IgD-negative memory B cell (primary cell): ENCODE measurements around the gene NBEA. TPM values are rescaled to one million over a fixed set of nuclear protein-coding genes. Genes with fewer than 3 reads are reported as not detected.

Experiments used
- H3K27ac Mint-ChIP-seq, 3 donors: one replicate each; pipeline ENCODE4 v1.8.0; 2020 to 2022; ENCODE audit warnings: mild to moderate bottlenecking in 3 of 3, mixed read lengths in 3 of 3, moderate library complexity in 1 of 3
- H3K27me3 Mint-ChIP-seq: one replicate; pipeline ENCODE4 v1.8.0; 2021; ENCODE audit warnings: mixed read lengths
- H3K36me3 Mint-ChIP-seq: one replicate; pipeline ENCODE4 v1.8.0; 2020; ENCODE audit warnings: mild to moderate bottlenecking, mixed read lengths
- H3K4me1 Mint-ChIP-seq, 3 donors: one replicate each; pipeline ENCODE4 v1.8.0; 2020 to 2022; ENCODE audit warnings: mixed read lengths in 3 of 3, mild to moderate bottlenecking in 1 of 3
- H3K4me3 Mint-ChIP-seq, 4 donors: one replicate each; pipeline ENCODE4 v1.8.0; 2020 to 2022; ENCODE audit warnings: mild to moderate bottlenecking in 4 of 4, mixed read lengths in 4 of 4, moderate library complexity in 3 of 4
- H3K9me3 Mint-ChIP-seq, 3 donors: one replicate each; pipeline ENCODE4 v1.8.0; 2020 to 2021; ENCODE audit warnings: mixed read lengths in 3 of 3, mild to moderate bottlenecking in 1 of 3
- polyA plus RNA-seq: library from polyadenylated mRNA; unstranded; fragments of 300-500 nt; fragmentation: Illumina TruSeq; gene quantifications from one replicate; pipeline ENCODE4 v1.2.3, GENCODE V29; 2021

NBEA gene
- polyA plus RNA-seq, 1 donor from 2014 or later, result 0.61 TPM

DNA sequence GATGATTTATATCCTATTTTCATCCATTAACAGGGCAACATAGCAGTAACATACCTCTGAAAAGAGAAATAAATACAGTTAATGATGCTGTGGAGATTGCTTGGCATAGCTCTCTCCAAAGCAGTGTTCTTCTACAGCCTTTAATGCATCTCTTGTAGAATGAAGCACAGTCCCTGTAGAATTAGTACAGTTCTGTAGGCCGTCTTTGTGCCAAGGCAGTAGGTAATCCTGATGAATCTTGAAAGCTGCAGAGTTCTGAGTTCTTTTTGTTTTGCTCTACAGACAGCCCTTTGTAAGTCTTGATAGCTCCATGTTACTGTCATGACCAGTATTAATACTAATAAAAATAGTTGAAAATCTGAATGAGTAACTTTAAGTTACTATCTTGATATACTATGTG, 350.3 kb downstream of the NBEA start:
- Mint-ChIP-seq H3K9me3 (no peaks in the 10 kb centered on the region), H3K4me1 (peaks cover 8 to 9% (median 8%) of the 10 kb centered on the region in 3 donors), H3K27ac (no peak overlapping the region), H3K4me3 (no peak overlapping the region), H3K36me3 (peaks cover 1% of the 10 kb centered on the region), H3K27me3 (no peaks in the 10 kb centered on the region)

DNA sequence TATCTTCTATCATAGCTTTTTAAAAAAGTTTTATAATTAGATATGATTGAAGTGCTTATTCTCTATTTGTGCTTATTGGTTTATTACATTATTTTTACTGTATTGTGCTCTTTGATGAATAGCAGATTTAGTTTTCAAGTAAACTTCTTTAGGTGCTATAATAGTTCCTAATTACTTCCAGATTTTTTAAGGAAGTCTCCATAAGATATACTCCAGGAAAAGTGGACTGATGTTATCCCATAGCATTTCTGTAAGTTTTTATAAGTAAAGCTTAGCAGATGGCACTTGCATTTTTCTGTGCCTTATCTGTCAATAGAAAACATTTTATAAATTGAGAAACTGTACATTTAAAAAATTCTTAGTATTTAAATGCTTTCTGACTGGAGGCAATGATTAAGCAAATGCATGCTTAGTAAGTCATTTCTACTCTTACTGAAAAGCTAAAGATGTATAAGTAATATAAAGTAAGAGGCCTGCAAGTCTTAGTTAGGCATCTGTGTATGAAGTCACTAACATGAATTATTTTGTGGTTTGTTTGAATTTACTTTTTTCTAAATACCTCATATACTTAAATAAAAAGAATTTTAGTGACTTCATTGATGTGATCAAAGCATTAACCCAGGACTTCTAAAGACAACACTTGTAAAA, 351.6 kb downstream of the NBEA start:
- no peak overlapping the region for H3K27ac Mint-ChIP-seq
- H3K36me3 Mint-ChIP-seq, result peaks cover 1% of the 10 kb centered on the region
- no peaks in the 10 kb centered on the region for H3K27me3 Mint-ChIP-seq
- H3K4me1 Mint-ChIP-seq, result peaks cover 8 to 9% (median 8%) of the 10 kb centered on the region in 3 donors
- H3K9me3 Mint-ChIP-seq, result no peaks in the 10 kb centered on the region
- H3K4me3 Mint-ChIP-seq, result no peak overlapping the region

DNA sequence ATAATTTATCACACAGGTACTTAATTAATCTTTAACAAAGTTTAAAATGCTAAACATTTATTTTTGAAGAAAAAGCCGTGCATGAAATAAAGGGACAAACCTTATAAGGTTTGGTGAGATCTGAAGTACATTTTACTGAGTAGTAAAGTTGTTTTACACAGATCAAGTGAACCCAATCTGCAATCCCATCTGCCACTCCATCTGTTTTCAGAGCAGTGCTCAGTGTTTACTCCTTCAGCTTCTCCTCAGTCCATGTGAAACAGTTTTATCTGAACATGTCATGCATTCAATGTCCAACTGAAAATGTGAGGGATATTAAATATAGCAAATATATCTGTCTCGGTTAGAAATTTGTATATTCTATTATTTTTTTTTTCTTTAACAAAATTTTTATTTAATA, 367.6 kb downstream of the NBEA start:
- no peak overlapping the region for H3K27ac Mint-ChIP-seq
- no peaks in the 10 kb centered on the region for H3K9me3 Mint-ChIP-seq
- H3K4me1 Mint-ChIP-seq, result peaks cover 0 to 1% (median 0%) of the 10 kb centered on the region in 3 donors
- H3K4me3 Mint-ChIP-seq, result no peak overlapping the region
- no peaks in the 10 kb centered on the region for H3K27me3 Mint-ChIP-seq
- H3K36me3 Mint-ChIP-seq, result peaks cover 3% of the 10 kb centered on the region

DNA sequence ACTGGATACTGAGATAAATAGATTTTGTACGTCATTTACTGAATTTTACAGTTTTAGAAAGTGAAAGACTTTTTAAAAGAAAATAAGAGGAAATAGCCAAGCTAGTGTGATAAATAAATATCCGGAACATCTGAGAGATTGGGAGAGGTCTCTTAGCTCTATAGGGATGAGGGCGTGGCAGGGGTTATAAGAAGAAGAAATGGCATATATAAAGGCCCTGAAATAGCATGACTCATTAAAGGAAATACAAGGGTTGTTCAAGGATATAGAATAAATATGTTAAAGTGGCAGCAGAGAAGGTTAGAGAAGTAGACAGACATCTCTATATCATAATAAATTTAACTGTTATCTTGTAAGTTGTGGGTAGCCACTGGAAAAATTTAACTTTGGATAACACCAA, 390.1 kb downstream of the NBEA start:
- Mint-ChIP-seq H3K27me3 (no peaks in the 10 kb centered on the region), H3K27ac (no peak overlapping the region), H3K9me3 (peaks cover 4 to 8% (median 7%) of the 10 kb centered on the region in 3 donors), H3K4me3 (no peak overlapping the region), H3K36me3 (no peaks in the 10 kb centered on the region), H3K4me1 (no peaks in the 10 kb centered on the region)

DNA sequence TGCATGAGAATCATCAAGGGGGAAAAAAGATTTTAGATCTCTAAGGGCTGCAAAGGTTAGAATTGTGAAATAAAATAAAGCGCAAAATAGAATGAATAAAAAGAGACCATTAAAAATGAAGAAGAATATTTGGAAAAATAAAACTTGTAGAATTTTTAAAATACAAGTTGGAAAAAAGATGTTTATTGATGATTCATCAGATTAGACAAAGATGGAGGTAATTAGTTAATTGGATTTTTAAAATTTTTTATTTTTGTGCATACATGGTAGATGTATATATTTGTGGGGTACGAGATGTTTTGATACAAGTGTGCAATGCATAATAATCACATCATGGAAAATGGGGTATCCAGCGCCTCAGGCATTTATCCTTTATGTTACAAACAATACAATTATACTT, 391.1 kb downstream of the NBEA start:
- Mint-ChIP-seq H3K9me3 (peaks cover 2 to 8% (median 4%) of the 10 kb centered on the region in 3 donors), H3K36me3 (no peaks in the 10 kb centered on the region), H3K4me1 (no peaks in the 10 kb centered on the region), H3K4me3 (no peak overlapping the region), H3K27ac (no peak overlapping the region), H3K27me3 (no peaks in the 10 kb centered on the region)

DNA sequence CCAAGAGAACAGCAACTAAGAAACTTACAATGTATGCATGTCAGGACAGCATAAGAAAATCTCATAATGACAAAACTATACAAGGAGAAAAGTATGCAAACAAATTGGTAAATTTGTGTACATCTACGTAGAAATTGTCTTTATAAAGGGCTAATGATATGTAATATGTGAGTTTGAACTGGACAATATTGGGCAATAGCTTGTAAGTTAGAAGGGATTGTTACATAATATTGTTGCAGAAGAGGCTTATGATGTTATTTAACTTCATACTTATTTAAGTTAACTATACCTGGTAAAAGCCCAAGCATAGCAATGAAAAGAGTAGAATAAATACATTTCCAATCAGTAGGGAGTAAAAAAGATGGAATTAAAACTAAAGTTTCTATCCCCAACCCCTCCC, 400.4 kb downstream of the NBEA start:
- H3K4me3 Mint-ChIP-seq, result no peak overlapping the region
- H3K27me3 Mint-ChIP-seq, result no peaks in the 10 kb centered on the region
- no peak overlapping the region for H3K27ac Mint-ChIP-seq
- no peaks in the 10 kb centered on the region for H3K4me1 Mint-ChIP-seq
- no peaks in the 10 kb centered on the region for H3K36me3 Mint-ChIP-seq
- peaks cover 0 to 2% (median 0%) of the 10 kb centered on the region in 3 donors for H3K9me3 Mint-ChIP-seq

DNA sequence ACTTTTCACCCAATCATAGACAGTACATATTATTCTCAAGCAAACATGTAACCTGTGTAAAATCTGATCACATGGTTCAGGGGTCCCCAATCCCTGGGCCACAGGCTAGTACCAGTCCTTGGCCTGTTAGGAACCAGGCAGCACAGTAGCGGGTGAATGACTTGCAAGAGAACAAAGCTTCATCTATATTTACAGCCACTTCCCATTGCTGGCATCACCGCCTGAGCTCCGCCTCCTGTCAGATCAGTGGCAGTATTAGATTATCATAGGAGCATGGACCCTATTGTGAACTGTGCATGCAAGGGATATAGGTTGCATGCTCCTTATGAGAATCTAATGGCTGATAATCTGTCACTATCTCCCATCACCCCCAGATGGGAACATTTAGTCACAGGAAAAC, 401.3 kb downstream of the NBEA start:
- Mint-ChIP-seq H3K27ac (no peak overlapping the region), H3K27me3 (no peaks in the 10 kb centered on the region), H3K9me3 (peaks cover 0 to 2% (median 0%) of the 10 kb centered on the region in 3 donors), H3K4me1 (no peaks in the 10 kb centered on the region), H3K4me3 (no peak overlapping the region), H3K36me3 (no peaks in the 10 kb centered on the region)

DNA sequence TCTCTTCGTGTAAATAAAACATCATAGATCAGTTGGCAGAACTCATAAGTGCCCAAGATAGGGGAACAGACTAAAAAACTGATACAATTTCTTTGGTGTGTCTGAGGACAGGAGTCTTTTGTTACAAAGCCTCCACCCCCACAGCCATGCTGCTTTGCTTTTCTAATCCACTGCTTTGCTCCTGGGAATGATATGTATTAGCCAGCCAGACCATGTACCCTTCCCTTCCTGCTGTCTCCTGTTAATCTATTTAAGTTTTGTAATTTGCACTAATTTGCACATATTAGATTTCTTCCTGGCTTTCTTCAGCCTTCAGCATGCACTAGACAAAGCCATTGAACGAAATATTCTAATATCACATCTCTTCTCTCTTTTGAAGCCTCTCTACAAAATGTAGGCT, 403.9 kb downstream of the NBEA start:
- peaks cover 7% of the 10 kb centered on the region for H3K36me3 Mint-ChIP-seq
- H3K27ac Mint-ChIP-seq, result no peak overlapping the region
- H3K4me3 Mint-ChIP-seq, result no peak overlapping the region
- H3K27me3 Mint-ChIP-seq, result no peaks in the 10 kb centered on the region
- H3K4me1 Mint-ChIP-seq, result no peaks in the 10 kb centered on the region
- H3K9me3 Mint-ChIP-seq, result no peaks in the 10 kb centered on the region

DNA sequence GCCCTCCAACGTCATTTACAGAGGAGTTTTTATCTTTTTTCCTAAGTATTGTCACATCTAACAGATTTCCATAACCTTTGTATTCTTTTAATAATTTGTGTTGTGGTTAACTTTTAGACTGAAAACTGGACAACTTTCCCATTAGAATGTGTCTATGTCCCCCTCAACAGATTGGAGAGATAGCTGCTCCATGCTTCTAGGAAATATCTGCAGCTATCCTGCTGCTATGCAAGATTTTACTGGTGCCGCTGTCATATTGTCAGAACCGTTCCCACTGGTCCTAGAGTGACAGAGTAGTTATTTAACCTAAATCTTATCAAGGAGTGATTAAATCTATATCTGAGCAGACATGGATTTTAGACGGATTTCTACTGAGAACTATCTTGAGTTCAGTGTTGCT, 404.4 kb downstream of the NBEA start:
- H3K4me1 Mint-ChIP-seq, result no peaks in the 10 kb centered on the region
- peaks cover 7% of the 10 kb centered on the region for H3K36me3 Mint-ChIP-seq
- no peaks in the 10 kb centered on the region for H3K9me3 Mint-ChIP-seq
- no peak overlapping the region for H3K4me3 Mint-ChIP-seq
- H3K27me3 Mint-ChIP-seq, result no peaks in the 10 kb centered on the region
- no peak overlapping the region for H3K27ac Mint-ChIP-seq

DNA sequence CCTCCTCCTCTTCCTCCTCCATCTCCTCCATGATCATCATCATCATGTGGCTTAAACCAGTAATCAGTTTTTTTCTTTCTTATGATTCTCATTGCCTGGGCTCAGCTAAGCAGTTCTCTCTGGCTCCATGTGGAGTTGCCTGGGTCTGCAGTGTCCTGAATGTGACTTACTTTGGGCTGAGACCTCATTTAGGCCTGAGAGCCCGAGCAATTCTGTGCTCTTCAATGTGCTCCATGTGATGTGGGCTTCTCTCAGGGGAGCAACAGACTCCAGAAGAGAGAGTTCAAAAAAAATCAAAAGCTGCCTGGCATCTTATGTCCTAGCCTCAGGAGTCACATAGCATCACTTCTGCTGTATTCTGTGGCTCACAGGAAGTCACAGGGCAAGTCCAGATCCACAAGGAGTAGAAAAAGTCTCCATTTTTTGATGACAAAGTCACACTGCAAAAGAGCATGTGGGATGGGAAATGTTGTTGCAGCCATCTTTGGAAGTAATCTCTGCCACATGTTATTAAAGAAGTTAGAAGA, 405.7 kb downstream of the NBEA start:
- no peaks in the 10 kb centered on the region for H3K27me3 Mint-ChIP-seq
- H3K36me3 Mint-ChIP-seq, result peaks cover 7% of the 10 kb centered on the region
- no peaks in the 10 kb centered on the region for H3K9me3 Mint-ChIP-seq
- no peaks in the 10 kb centered on the region for H3K4me1 Mint-ChIP-seq
- H3K4me3 Mint-ChIP-seq, result no peak overlapping the region
- no peak overlapping the region for H3K27ac Mint-ChIP-seq

DNA sequence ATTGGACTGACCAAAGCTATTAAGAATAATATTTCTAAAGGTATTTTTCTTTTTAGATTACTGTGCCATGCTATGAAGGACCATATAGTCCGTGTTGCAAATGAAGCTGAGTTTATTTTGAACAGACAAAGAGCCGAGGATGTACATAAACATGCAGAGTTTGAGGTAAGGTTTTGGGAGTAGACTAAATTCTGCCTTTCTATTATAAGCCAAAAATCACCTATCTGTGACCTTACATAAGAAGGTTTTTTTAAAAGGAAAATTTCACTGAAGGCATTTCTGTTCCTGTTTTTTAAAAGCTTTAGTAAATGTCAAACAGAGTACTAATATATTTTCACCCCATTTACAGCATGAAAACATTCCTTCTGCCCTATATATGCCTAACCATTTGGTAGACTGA, 407.0 kb downstream of the NBEA start:
- no peak overlapping the region for H3K27ac Mint-ChIP-seq

DNA sequence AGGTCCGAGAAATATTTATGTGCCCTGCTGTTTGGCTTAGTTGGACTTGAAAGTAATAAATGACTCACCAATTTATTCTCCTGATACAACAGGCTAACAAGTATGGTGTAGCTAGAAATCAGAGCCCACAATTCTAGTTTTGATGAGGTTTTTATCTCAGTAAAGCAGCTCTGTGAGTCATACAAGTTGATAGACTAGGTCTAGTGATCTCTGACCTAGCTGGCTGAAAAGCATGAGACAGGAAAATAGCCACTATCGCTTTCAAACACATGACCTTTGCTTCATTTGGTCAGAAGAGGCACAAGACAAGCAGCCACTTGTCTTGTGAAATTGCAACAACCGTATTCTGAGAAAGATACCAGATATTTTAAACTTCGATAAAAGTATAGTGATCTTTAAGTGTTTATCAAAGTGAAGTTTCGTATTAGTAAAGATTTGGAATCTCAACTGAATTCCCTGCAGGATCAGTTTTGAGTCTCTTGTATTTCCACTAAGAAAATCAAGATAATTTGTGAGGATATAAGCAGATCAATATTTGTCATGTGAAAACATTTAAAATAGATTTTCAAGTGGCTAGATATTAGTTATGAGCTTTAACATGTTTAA, 407.7 kb downstream of the NBEA start:
- no peaks in the 10 kb centered on the region for H3K9me3 Mint-ChIP-seq
- no peaks in the 10 kb centered on the region for H3K27me3 Mint-ChIP-seq
- no peaks in the 10 kb centered on the region for H3K4me1 Mint-ChIP-seq
- H3K27ac Mint-ChIP-seq, result no peak overlapping the region
- H3K36me3 Mint-ChIP-seq, result peaks cover 7% of the 10 kb centered on the region
- H3K4me3 Mint-ChIP-seq, result no peak overlapping the region

More for the DNA sequence above, 407.0 kb downstream of the NBEA start:
- Mint-ChIP-seq H3K27me3 (no peaks in the 10 kb centered on the region), H3K9me3 (no peaks in the 10 kb centered on the region), H3K4me3 (no peak overlapping the region), H3K36me3 (peaks cover 7% of the 10 kb centered on the region), H3K4me1 (no peaks in the 10 kb centered on the region)

DNA sequence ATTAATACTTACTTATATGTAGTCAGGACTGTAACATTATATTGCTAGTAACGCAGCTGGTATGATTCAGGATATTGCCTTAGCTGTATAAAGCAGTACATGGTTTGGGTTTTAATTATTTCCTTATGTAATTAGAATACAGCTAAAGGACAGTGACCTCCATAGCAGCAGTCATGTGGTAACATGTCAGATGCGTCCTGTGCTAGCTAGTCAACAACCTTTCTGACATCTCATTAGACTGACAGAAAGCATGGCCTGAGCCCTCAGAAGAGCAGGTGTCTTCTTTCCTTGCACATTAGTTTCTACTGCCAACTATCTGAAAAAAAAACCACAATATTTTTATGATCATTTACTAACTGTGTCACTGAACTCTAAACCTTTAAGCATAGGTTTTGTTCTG, 412.2 kb downstream of the NBEA start:
- H3K4me1 Mint-ChIP-seq, result peaks cover 0 to 4% (median 3%) of the 10 kb centered on the region in 3 donors
- H3K9me3 Mint-ChIP-seq, result peaks cover 0 to 3% (median 2%) of the 10 kb centered on the region in 3 donors
- H3K27me3 Mint-ChIP-seq, result no peaks in the 10 kb centered on the region
- H3K36me3 Mint-ChIP-seq, result peaks cover 13% of the 10 kb centered on the region
- no peak overlapping the region for H3K27ac Mint-ChIP-seq
- no peak overlapping the region for H3K4me3 Mint-ChIP-seq

DNA sequence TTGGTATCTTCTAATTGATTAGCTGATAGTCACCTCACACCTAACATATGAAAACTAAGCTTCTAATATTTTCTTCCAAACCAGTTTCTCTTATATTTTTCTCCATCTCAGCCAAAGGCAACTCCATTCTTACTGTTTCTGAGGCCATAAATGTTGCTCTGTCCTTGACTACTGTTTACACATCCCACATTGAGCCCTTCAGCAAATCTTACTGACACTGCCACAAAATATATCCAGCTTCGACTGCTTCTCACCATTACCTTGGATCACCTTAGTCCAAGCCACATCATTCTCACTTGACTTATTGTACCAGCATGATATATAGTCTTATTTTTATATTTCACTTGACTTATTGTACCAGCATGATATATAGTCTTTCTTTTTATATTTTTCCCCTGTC, 412.8 kb downstream of the NBEA start:
- Mint-ChIP-seq H3K9me3 (peaks cover 0 to 3% (median 2%) of the 10 kb centered on the region in 3 donors), H3K27me3 (no peaks in the 10 kb centered on the region), H3K27ac (no peak overlapping the region), H3K4me3 (no peak overlapping the region), H3K36me3 (peaks cover 11% of the 10 kb centered on the region), H3K4me1 (peaks cover 0 to 4% (median 3%) of the 10 kb centered on the region in 3 donors)

DNA sequence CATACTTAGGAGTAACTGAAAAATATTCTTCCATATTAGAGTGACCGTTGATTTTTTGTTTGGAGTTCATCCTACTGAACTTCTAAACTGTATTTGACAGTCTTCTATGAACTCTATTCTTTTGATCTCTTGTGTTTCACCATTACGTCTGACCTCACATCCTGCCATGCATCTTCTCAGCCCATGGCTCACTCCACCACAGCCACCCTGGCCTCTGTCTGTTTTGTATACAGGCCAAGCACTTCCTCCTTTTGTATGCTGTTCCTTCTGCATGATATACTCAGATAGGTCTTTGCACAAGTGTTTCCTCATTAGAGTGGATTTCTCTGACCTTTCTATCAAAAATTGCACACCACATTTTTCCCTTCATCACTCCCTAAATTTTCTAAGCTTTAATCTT, 414.5 kb downstream of the NBEA start:
- Mint-ChIP-seq H3K9me3 (peaks cover 0 to 3% (median 2%) of the 10 kb centered on the region in 3 donors), H3K4me3 (no peak overlapping the region), H3K27ac (no peak overlapping the region), H3K36me3 (peaks cover 8% of the 10 kb centered on the region), H3K4me1 (peaks cover 0 to 4% (median 3%) of the 10 kb centered on the region in 3 donors), H3K27me3 (no peaks in the 10 kb centered on the region)

DNA sequence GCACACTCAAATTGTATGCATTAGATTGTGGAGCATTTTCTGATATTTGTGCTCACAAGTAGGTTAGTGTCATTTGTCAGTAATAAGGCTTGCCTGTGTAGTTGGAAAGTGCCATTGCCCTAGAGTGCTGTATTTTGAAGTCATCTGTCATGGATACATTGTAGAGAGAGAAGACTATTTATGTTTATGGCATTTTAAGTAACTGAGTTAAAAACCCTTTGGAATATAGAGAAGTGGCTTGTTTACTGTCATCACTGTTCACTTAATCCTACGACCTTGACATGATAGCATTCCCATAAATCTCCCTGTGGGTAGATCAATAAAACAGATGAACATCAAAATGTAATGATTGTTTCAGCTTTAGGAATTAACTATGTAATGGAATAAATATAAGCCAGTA, 423.8 kb downstream of the NBEA start:
- Mint-ChIP-seq H3K4me3 (no peak overlapping the region), H3K36me3 (peaks cover 6% of the 10 kb centered on the region), H3K4me1 (no peaks in the 10 kb centered on the region), H3K27me3 (no peaks in the 10 kb centered on the region), H3K9me3 (peaks cover 2 to 14% (median 8%) of the 10 kb centered on the region in 3 donors), H3K27ac (no peak overlapping the region)
